HG02981 (cell line): ENCODE measurements around the gene CLIP2.
"Not testable (repeated sequence)": the region's sequence is repeated elsewhere in the genome, so short reads cannot be mapped to it uniquely, and the experiment has no call there.

ENCODE experiments used
- ATAC-seq: cut with Tn5 transposase; IDR thresholded peaks from one replicate; pipeline ENCODE4 v1.9.1; 2021; ENCODE audit warnings: mild to moderate bottlenecking, moderate library complexity; ENCODE audit not compliant: unreplicated experiment

The CLIP2 gene

GRCh38 chr7:74400420-74401136 lies 111.4 kb downstream of the CLIP2 start:
- ATAC-seq, result no peak

- ATAC-seq, result no peak
Measured at GRCh38 chr7:74401137-74401859, 112.1 kb downstream of the CLIP2 start.

GRCh38 chr7:74402668-74403067 lies 113.5 kb downstream of the CLIP2 start:
- ATAC-seq, result not testable (repeated sequence)

- ATAC-seq, result no peak
Measured at GRCh38 chr7:74403521-74404387, 114.5 kb downstream of the CLIP2 start.

GRCh38 chr7:74404388-74404700 lies 115.1 kb downstream of the CLIP2 start:
- no peak for ATAC-seq

- no peak for ATAC-seq
Measured at GRCh38 chr7:74404741-74405140, 115.5 kb downstream of the CLIP2 start.

GRCh38 chr7:74405191-74405898 lies 116.1 kb downstream of the CLIP2 start:
- no peak for ATAC-seq

- no peak for ATAC-seq
Measured at GRCh38 chr7:74405899-74406512, 116.8 kb downstream of the CLIP2 start.

- no peak for ATAC-seq
Measured at GRCh38 chr7:74407958-74408357, 118.8 kb downstream of the CLIP2 start.

- no peak for ATAC-seq
Measured at GRCh38 chr7:74409571-74409970, 120.4 kb downstream of the CLIP2 start.

- ATAC-seq, result no peak
Measured at GRCh38 chr7:74410772-74411171, 121.6 kb downstream of the CLIP2 start.

GRCh38 chr7:74411571-74411970 lies 122.4 kb downstream of the CLIP2 start:
- not testable (repeated sequence) for ATAC-seq

GRCh38 chr7:74412056-74412455 lies 122.8 kb downstream of the CLIP2 start:
- no peak for ATAC-seq

- ATAC-seq, result no peak
Measured at GRCh38 chr7:74412603-74413002, 123.4 kb downstream of the CLIP2 start.

GRCh38 chr7:74414595-74415333 lies 125.6 kb downstream of the CLIP2 start:
- not testable (repeated sequence) for ATAC-seq

- ATAC-seq, result no peak
Measured at GRCh38 chr7:74417419-74417971, 128.3 kb downstream of the CLIP2 start.

- ATAC-seq, result no peak
Measured at GRCh38 chr7:74418076-74418475, 128.9 kb downstream of the CLIP2 start.

- ATAC-seq, result no peak
Measured at GRCh38 chr7:74418538-74418937, 129.3 kb downstream of the CLIP2 start.

- not testable (repeated sequence) for ATAC-seq
Measured at GRCh38 chr7:74419232-74419631, 130.0 kb downstream of the CLIP2 start.

- no peak for ATAC-seq
Measured at GRCh38 chr7:74420006-74420405, 130.8 kb downstream of the CLIP2 start.
